Activated naive CD4-positive, alpha-beta T cell treated with anti-CD3 and anti-CD28 coated beads, Interleukin-2, amount 50 U/mL, for 16 hours (primary cell): Measurements from ENCODE around the gene ZNF341.

Source experiments
- DNase-seq: peaks from one replicate; pipeline ENCODE4 v3.0.0-alpha.2; 2020

Gene ZNF341

DNA sequence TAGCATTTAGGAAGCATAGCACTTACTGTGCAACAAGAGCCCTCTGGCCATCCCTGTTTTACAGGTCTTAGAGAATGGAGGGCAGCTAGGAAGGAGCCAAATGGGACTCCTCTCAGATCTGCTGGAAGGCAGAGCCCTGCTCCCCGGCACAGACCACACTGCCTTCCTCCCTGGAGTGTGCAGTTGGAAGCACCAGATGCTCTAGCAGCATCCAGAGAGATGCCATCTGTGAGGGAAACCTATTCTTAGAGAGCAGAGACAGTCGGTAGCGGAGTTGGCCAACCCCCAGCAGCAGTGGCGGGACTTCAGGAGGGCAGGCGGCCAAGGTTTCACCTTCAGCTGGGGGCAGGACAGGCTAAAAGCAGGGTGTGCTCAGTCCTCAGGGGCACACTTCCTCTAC is 28.9 kb upstream of the ZNF341 start:
- DNase-seq = no peak

DNA sequence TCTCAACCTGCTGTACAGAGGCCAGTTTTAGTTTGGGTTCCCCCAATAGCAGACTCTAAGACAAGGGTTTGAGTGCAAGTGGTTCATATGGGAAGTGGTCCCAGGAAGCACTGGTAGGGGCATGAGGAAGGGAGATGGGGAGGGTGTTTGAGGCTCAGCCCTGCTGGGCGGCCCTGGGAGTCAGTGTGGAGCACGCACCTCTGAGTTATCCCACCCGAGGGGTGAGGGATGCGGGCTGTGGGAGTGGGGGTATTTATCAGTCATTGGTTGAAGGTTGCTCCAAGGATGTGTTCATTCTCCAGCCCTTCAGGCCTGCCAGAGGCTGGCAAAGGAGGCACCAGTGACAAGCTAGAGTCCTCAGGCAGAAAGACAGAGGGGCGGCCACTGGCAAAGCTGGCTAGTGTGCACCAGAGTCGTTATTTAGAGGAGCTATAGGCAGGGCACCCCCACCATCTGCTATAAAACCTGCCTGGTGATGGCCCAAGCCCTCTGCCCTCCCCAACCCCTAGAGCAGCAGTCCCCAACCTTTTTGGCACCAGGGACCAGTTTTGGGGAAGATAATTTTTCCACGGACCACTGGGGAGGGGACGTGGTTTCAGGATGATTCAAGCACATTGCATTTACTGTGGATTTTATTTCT is 28.2 kb upstream of the ZNF341 start:
- DNase-seq = no peak

DNA sequence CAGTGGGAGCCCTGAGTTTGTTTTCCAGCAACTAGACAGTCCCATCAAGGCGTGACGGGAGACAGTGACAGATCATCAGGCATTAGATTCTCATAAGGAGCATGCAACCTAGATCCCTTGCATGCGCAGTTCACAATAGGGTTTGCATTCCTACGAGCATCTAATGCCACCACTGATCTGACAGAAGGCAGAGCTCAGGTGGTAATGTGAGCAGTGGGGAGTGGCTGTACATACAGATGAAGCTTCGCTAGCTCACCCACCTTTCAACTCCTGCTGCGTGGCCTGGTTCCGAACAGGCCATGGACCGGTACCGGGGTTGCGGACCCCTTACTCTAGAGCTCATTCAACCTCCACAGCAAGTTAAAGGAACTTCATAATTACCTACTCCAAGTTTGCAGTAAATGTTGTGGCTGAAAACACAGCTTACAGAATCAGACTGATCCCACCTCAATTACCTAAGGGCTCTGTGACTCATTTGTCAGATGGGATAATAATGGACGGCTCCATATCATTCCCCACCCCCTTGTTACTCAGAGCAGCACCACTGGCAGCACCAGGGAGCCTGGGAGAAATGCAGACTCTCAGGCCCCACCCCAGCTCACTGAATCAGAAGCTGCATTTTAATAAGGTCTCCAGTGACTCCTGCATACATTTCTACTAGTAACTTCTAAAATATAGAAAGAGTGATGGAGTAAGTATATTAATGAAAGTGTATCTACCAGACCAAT is 27.4 kb upstream of the ZNF341 start:
- no peak for DNase-seq

DNA sequence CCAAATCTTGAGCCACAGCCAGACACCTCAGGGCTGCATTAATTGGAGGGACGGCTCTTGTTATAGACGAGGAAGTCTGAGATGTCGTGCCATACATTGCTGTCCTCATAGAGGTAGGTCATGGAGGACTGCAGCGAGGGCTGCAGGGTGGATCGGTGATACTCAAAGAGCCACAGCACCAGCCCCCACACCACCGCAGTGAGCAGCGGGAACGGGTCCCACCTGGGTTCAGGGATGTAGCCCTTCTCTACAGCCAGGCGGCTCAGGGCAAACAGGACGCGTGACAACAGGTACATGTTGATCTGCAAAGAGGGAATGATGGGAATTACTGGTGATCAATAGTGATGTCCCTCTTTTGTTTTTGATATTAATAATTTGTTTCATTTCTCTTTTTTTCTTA is 24.1 kb upstream of the ZNF341 start:
- DNase-seq = no peak

DNA sequence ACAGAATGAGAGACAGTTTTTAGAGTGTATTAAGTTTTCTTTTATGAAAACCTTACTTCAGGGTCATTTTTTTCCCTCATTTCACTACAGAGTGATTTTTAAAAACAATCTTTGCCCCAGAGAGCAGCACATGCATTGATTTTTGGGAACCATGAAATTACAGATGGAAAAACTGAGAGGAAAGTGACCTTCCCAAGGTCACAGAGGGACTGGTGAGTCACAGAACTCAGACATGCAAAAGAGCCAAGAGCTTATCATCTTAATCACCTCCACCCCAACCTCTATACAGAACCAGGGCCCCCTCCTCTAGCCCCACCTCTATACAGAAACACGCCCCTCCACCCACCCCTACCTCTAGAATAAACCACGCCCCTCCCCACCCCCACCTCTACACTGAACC is 22.4 kb upstream of the ZNF341 start:
- DNase-seq = no peak

DNA sequence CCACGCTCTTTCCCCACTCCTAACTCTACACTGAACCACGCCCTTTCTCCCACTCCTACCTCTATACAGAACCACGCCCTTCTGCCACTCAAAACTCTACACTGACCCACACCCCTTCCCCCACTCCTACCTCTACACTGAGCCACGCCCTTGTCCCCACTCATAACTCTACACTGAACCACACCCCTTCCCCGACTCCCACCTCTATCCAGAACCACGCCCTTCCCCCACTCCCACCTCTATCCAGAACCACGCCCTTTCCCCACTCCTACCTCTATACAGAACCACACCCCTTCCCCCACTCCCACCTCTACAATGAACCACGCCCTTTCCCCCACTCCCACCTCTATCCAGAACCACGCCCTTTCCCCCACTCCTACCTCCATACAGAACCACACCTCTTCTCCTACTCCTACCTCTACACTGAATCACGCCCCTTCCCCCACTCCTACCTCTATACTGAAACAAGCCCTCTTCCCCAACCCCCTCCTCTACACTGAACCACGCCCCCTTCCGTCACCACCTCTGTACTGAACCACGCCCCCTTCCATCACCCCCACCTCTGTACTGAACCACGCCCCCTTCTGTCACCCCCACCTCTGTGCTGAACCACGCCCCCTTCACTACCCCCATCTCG is 21.8 kb upstream of the ZNF341 start:
- no peak for DNase-seq

DNA sequence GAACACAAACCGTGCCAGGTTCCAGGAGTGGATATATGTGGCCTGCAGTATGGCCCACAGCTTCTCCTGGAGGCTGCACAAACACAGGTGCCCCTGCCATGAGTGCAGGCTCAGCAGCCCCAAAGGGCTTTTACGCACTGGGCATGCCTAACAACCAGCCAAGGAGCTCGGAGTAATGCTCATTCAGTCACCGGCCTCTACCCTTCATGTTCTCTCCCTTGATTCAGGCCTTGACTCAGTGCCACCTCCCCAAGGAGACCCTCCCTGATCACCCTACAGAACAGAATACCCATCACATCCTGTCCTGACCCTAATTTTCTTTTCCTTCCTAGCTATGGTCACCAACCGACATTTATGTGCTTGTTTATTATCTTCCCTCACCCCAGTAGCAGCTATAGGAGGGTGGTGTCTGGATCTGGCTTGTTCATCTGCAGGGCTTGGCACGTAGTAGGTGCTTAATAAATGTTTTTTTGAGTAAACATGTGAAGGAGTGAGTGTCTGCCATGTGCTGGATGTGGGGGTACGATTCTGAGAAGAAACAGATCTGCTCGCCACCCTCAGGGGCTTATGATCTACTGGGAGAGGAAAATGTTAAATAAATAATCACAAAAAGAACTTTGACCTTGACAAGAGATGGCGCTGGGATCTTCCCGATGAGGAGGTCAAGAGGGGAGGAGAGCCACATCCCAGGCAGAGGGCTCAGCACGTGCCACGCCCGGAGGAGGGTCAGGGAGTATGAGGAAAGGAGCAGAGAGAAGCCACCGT is 20.9 kb upstream of the ZNF341 start:
- DNase-seq = no peak

DNA sequence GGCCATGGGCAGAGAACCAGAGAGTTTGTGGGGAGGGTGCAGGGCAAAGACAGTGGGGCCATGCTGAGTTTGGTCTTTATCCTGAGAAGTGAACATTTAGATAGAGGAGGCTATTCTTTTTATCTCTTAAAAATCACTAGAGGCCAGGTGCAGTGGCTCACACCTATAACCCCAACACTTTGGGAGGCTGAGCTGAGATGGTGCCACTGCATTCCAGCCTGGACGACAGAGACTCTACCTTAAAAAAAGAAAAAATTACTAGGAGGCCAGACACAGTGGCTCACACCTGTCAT is 20.4 kb upstream of the ZNF341 start:
- DNase-seq = no peak

DNA sequence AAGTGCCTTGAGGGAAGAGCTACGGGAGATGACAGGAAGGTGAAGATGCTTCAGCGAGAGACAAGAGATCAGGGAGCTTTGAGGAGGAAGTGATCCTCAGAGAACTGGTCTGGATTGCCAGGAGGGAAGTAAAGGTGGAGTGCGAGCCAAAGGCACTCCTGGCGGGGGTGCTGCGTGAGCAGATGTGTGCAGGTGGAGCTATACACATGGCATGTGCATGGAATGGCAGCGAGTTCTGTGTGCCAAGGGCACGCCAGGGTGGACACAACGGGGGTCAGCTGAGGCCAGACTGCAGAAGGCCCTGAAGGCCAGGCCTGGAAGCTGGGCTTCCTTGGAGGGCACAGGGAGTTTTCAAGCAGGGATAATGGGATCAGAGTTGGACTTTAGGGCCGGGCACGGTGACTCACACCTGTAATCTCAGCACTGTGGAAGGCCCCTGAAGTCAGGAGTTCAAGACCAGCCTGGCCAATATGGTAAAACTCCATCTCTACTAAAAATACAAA is 17.9 kb upstream of the ZNF341 start:
- no peak for DNase-seq

DNA sequence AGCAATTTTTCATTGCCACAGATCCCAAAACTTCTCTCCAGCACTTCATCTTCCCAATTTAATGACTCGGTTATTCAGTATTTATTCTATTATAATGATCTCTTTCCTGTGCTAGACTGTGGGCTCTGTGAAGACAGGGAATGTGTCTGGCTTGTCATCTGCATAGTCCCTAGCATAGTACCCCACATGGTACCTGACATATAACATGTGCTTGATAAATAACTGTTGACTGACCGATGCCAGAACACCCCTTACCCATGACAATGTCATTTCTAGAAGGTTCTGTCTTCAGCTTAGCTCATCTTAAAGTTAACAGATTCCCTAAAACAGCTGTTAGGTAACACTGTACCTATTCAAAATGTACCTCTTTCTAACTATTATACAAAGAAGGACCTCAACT is 15.3 kb upstream of the ZNF341 start:
- DNase-seq = no peak

DNA sequence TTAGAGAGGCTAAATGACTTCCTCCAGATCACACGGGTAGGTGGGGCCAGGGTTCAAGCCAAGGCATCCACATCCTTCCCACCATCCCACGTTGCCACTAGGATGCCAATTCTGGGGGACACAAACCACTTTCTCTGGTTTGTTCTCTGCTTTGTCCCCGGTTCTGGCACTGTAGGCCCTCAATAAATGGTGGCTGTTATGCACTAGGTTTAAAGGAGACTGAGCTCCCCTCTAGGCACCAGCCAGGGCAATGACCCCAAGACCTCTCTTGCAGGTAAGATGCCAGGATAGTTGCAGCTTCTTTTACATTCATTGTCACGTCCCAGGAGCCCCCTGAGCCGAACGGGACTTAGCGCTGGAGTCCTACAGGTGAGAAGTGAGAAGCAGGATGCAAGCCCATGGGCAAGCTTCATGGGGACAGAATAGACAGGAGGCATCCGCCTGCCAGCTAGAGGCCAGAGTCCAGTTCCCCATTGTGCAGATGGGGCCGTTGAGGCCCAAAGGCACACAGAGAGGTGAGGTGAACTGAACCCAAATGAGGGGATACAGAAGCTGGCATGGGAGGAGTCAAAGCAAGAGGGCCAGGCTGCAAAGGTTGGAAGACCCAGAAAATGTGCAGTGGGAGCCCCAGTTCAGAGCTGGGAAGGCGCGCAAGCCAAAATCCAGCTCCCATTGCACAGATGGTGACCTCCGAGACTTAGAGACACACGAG is 12.4 kb upstream of the ZNF341 start:
- no peak for DNase-seq

DNA sequence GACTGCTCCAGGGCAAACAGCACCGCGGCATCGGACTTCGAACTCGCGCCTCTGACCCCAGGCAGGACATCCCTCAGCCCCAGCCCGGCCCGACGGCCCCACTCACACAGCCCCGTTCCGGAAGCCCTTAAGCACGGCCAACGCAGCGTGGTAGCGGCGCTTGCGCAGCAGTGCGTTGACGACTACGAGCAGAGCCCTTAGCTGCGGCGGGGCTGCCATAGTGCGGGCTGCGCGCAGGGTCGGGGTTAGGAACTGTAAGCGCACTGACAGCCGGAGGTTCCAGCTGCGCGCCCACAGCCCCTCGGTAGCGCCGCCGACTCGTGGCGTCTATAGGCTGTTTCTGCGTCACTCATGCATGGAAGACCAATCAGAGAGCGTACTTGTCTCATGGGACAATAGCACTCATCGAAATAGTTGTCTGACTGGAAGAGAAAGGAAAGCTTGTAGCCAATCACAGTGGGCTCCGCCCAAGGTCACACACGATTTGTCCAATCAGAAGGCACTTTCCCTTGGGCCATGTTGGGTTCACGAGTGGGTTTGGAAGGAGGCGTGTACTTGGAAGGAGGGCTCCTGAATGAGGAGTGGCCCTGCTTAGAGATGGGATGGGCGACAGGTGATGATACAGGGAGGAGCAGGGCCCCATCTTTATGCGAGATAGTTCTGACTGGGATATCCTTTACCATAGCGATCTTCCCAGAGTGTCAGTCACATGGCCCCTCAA is 11.6 kb upstream of the ZNF341 start, which contains the start of gene PXMP4:
PXMP4 (minus strand) TSS at position 322 of the 721 bp plus-strand sequence; CDS start at position 219, 103 bp downstream.
- DNase-seq = peak; percentile 85

DNA sequence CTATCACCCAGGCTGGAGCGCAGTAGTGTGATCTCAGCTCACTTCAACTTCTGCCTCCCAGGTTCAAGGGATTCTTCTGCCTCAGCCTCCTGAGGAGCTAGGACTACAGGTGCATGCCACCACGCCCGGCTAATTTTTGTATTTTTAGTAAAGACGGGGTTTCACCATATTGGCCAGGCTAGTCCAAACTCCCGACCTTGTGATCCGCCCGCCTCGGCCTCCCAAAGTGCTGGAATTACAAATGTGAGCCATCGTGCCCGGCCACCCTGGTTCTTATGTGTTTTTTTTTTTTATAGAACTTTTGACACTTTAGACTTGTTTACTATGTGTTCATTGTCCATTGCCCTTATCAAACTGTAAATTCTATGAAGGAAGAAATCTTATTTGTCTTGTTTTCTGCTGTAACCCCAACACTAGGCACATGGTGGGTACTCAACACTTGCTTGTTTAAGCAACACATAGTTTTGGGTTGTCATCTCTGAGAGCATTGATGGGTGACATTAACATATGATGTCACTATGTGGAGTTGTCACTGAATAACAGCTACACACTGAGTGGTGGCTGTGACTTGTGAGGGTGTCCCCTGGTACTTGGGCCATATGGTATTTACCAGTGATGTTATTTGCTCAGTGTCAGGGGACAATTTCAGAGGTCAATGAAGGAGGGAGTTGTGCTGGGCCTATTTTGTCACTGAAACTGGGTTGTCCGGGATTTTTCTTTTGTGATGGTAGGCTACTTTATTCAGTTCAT is 10.2 kb upstream of the ZNF341 start:
- no peak for DNase-seq

DNA sequence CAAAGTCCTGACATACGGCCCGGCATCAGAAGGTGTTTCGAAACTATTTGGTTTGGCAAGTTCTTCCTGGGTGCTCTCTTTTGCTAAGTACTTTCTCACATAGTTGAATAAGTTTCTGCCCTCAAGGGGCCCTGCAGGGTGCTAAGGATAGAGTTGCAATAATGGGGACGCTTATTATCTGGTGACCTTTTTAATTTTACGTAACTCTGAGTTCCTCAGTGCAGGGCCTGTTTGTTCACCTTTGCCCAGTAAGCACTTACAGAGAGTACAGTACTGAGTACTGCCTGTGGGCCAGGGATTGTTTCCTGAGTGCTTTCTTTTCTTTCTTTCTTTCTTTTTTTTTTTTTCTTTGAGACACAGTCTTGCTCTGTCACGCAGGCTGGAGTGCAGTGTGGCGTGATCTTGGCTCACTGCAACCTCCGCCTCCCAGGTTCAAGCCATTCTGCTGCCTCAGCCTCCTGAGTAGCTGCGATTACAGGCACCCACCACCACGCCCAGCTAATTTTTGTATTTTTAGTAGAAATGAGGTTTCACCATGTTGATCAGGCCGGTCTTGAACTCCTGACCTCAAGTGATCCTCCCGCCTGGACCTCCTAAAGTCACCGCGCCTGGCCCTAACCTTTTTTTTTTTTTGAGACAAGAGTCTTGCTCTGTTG is 7.2 kb upstream of the ZNF341 start:
- DNase-seq = no peak

DNA sequence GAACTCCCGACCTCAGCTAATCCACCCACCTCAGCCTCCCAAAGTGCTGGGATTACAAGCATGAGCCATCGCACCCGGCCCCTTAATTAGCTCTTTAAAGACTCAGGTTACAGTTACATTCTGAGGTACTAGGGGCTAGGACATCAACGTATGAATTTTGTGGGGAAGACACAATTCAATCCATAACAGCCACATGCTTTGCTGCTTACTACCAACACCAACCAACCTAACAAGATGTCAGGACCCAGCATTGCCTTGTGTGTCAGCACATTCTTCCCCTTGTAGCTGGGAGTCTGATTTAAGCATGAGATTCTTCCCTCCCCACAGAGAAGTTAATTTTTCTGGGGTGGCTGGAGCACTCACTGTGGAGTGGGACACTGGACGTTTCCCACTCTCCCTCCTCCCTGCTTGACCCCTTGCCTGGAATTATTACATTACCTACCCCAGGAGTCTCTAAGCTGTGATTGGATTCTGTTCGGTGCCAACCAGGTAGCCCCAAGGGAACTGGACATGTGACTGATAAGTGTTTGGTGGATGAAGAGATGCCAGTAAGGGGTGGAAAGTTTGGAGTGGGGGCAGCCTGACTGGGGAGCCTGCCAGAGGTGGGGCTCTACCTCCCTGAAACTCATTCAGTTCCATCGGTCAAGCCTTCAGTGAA is 6.1 kb upstream of the ZNF341 start:
- DNase-seq = no peak

DNA sequence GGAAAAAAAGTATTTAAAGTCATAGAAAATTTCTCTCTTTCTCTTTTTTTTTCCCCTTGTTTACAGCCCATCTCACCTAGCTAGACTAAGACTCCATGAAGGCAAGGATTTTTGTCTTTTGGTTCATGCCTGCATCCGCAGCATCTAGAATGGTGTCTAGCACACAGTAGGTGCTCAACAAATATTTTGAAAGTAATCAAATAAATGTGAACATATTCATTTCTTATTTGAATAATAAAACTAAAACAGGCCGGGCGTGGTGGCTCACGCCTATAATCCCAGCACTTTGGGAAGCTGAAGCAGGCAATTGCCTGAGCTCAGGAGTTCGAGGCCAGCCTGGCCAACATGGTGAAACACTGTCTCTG is 4.7 kb upstream of the ZNF341 start:
- DNase-seq = no peak

DNA sequence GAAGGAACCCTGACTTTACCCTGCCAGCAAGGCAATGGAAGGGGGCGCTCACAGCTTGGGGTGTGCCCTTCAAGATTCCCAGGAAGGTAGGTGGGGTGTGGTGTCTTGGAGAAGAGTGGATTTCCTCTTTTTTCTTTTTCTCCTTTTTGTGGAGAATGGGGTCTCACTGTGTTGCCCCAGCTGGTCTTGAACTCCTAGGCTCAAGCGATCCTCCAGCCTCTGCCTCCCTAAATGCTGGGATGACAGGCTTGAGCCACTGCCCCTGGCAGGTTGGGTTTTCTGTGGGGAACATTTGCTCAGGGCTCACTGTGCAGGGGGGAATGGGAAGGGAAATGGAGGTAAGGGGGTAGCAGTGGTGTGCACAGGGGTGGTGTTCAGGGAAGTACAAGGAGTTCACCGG is 4.0 kb upstream of the ZNF341 start:
- DNase-seq = no peak

DNA sequence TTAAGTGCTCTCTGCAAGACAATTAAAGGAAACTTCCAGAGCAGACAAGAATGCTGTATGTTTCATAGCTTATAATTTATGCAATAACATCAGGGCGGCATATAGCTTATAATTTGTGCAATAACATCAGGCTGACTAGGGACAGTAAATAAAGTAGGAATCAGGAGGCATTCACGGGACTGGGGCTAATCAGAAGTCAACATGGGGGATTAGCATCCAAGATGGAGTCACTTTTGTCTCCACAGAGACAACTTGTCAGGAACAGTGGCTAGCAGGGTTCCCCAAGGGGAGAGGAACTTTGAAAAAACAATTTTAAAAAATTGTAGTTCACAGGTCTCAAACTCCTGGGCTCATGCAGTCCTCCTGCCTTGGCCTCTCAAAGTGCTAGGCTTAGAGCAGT is 3.3 kb upstream of the ZNF341 start:
- DNase-seq = no peak

DNA sequence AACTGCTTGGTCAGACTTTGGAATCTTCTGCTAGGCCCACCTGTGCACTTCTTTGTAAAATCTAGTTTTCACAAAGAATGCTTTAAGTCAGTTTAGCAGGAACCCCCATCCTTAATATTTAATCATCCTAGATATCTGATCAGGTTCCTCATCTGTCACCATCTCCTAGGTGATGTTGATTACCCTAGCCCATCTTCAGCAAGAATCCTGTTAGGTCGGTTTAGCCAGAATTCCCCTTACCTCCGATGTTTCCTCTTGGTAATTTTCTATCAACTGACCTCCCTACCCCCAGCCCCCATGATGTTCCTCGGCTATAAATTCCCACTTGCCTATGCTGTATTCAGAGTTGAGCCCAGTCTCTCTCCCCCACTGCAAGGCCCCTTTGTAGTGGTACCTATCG is 2.7 kb upstream of the ZNF341 start:
- DNase-seq = no peak

DNA sequence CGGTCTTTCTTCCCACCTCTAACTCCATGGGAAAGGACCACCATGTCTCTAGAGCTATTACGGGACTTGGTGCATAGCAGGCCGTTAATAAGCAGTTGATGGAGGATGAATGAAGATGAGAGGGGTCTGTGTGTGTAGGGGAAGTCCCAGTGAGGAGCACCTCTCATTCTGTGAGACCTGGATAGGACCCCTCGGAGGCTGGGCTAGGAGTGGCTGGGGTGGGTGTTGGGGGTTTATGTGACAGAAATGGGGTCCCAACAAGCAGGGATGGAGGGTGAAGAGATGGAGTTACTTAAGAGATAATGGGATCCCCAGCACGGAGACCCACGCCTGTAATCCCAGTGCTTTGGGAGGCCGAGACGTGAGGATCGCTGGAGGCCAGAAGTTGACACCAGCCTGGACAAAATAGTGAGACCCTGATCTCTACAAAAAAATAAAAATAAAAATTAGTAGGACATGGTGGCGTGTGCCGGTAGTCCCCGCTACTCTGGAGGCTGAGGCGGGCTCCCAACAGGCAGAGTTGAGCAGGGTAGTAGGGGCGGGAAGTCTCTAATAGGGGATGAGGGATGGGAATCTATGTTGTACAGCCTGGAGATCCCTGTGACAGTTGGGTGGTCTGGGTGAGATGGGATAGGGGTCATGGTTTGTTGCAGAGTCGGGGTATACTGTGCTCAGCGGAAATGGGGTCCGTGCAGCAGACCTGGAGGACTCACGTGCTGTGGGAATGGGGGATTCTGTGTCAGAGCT is 677 bp upstream of the ZNF341 start:
- no peak for DNase-seq
